ENCODE results near the gene DTX3L. TPM values are rescaled to one million over a fixed set of nuclear protein-coding genes. Genes with fewer than 3 reads are reported as not detected.

The DTX3L gene
- total and polyA plus RNA-seq, 10 of the 15 experiments (the other 5 are each of a cell fraction or from before 2014, with no cell fraction given): 9.9 to 41.4 (median 21.7) TPM

DNA sequence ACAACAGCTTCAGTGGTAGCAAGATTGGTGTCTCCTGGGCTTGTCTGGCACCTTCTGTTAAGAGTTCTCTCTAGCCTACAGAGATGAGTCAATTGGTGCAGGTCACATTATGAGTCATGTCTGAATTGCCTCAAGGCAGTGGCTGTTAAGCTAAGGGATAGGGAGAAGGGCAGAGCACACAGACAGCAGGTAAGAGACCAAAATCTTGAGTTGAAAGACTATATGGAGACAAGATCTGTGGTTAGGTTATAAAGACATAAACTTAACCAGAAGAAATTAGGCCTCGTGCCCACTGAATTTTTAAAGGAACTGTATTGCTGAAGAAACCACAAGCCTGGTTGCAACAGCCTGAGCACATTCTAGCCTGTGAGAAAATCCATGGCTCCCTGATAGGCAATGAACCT, 30.2 kb upstream of the DTX3L start (continued):
- TF ChIP-seq E2F8 (IDR thresholded peaks at IDR 0.05; ENCODE audit: low read depth, partially characterized antibody): no peak
- 0 out of 2 replicates have a peak, but pooled peaks have one; percentile 28 for TF ChIP-seq GATAD2B (conservative IDR thresholded peaks at IDR 0.05; ENCODE audit: low read depth)
- TF ChIP-seq MEF2A (IDR thresholded peaks at IDR 0.05; ENCODE audit: insufficient read depth, low read depth, low read length): peak; percentile 35; the same call in 1 of the 2 replicates
- TF ChIP-seq SMARCA5 (IDR thresholded peaks at IDR 0.05): no peak
- peak; percentile 62; the same call in 1 of the 2 replicates for TF ChIP-seq FOXM1 (IDR thresholded peaks at IDR 0.05; ENCODE audit: low read depth, low read length)
- no peak; the same call in 1 of the 2 replicates for TF ChIP-seq TBL1XR1 (IDR thresholded peaks at IDR 0.05; ENCODE audit: low read depth, low read length)
- peak; percentile 21; the same call in 1 of the 2 replicates for TF ChIP-seq GABPA (IDR thresholded peaks at IDR 0.05; ENCODE audit: low read depth)
- TF ChIP-seq RBBP5 (conservative IDR thresholded peaks at IDR 0.05): no peak
- no peak for TF ChIP-seq NR2C2 (IDR thresholded peaks at IDR 0.05; ENCODE audit: borderline replicate concordance, control insufficient read depth, insufficient read length, low read depth)
- TF ChIP-seq, protein P1, sequence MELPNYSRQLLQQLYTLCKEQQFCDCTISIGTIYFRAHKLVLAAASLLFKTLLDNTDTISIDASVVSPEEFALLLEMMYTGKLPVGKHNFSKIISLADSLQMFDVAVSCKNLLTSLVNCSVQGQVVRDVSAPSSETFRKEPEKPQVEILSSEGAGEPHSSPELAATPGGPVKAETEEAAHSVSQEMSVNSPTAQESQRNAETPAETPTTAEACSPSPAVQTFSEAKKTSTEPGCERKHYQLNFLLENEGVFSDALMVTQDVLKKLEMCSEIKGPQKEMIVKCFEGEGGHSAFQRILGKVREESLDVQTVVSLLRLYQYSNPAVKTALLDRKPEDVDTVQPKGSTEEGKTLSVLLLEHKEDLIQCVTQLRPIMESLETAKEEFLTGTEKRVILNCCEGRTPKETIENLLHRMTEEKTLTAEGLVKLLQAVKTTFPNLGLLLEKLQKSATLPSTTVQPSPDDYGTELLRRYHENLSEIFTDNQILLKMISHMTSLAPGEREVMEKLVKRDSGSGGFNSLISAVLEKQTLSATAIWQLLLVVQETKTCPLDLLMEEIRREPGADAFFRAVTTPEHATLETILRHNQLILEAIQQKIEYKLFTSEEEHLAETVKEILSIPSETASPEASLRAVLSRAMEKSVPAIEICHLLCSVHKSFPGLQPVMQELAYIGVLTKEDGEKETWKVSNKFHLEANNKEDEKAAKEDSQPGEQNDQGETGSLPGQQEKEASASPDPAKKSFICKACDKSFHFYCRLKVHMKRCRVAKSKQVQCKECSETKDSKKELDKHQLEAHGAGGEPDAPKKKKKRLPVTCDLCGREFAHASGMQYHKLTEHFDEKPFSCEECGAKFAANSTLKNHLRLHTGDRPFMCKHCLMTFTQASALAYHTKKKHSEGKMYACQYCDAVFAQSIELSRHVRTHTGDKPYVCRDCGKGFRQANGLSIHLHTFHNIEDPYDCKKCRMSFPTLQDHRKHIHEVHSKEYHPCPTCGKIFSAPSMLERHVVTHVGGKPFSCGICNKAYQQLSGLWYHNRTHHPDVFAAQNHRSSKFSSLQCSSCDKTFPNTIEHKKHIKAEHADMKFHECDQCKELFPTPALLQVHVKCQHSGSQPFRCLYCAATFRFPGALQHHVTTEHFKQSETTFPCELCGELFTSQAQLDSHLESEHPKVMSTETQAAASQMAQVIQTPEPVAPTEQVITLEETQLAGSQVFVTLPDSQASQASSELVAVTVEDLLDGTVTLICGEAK (IDR thresholded peaks at IDR 0.05; ENCODE audit: borderline replicate concordance): no peak
- TF ChIP-seq HSF1 (IDR thresholded peaks at IDR 0.05; ENCODE audit: low read depth, low read length): no peak
- no peak for TF ChIP-seq PAX8 (IDR thresholded peaks at IDR 0.05)
- no peak for TF ChIP-seq SPI1 (IDR thresholded peaks at IDR 0.05; ENCODE audit: borderline replicate concordance, insufficient read depth, low read depth, low read length)
- TF ChIP-seq, protein P2, sequence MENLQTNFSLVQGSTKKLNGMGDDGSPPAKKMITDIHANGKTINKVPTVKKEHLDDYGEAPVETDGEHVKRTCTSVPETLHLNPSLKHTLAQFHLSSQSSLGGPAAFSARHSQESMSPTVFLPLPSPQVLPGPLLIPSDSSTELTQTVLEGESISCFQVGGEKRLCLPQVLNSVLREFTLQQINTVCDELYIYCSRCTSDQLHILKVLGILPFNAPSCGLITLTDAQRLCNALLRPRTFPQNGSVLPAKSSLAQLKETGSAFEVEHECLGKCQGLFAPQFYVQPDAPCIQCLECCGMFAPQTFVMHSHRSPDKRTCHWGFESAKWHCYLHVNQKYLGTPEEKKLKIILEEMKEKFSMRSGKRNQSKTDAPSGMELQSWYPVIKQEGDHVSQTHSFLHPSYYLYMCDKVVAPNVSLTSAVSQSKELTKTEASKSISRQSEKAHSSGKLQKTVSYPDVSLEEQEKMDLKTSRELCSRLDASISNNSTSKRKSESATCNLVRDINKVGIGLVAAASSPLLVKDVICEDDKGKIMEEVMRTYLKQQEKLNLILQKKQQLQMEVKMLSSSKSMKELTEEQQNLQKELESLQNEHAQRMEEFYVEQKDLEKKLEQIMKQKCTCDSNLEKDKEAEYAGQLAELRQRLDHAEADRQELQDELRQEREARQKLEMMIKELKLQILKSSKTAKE (IDR thresholded peaks at IDR 0.05; ENCODE audit: low read depth, poor library complexity, severe bottlenecking): peak; percentile 100
- TF ChIP-seq FOXK2 (IDR thresholded peaks at IDR 0.05): no peak
- TF ChIP-seq RAD21 (IDR thresholded peaks at IDR 0.05; ENCODE audit: insufficient read depth, low read depth, low read length): peak; percentile 26; the same call in 1 of the 2 replicates
- TF ChIP-seq MAX (IDR thresholded peaks at IDR 0.05; ENCODE audit: low read depth, low read length): no peak
- TF ChIP-seq SRF (IDR thresholded peaks at IDR 0.05; ENCODE audit: low read depth in 2 of 2, low read length in 2 of 2): peak in 1 of 2 experiments; percentile 50; a peak in 1 of 4 replicates
- TF ChIP-seq TCF12 (IDR thresholded peaks at IDR 0.05; ENCODE audit: low read depth, low read length): no peak
- no peak for TF ChIP-seq KAT2A (conservative IDR thresholded peaks at IDR 0.05; ENCODE audit: control insufficient read depth, low read depth, low read length)
